Breast epithelium (tissue), 4 donors: ENCODE data around the gene SYT1. TPM values are rescaled to one million over a fixed set of nuclear protein-coding genes. Genes with fewer than 3 reads are reported as not detected.

Experiments
- DNase-seq, 2 donors: peaks; one replicate each; pipeline ENCODE4 v3.0.0-alpha.2; 2019; ENCODE audit warnings: low spot score in 2 of 2
- H3K27ac ChIP-seq, 2 donors: fragments of 200-600 bp; sonication (generic) in 1 of 2; one replicate each; pipeline ENCODE4 v1.5.1; 2016 to 2019; ENCODE audit warnings: mild to moderate bottlenecking in 1 of 2
- H3K27me3 ChIP-seq, 2 donors: fragments of 200-600 bp; sonication (generic) in 1 of 2; one replicate each; pipeline versions ENCODE4 v1.5.1 to v1.6.0; 2017 to 2019; ENCODE audit warnings: control low read depth in 1 of 2, mild to moderate bottlenecking in 1 of 2
- H3K36me3 ChIP-seq: fragments of 200-600 bp; one replicate; pipeline ENCODE4 v1.5.1; 2019
- H3K4me1 ChIP-seq, 2 donors: fragments of 200-600 bp; sonication (generic); one replicate each; pipeline ENCODE4 v1.5.1; 2016 to 2019; ENCODE audit warnings: control low read depth in 1 of 2
- H3K4me3 ChIP-seq, 3 donors: fragments of 200-600 bp; sonication (generic); 1 replicate in 2 of 3; 2 replicates in 1 of 3; pipeline ENCODE4 v1.5.1; 2016 to 2019; ENCODE audit warnings: mild to moderate bottlenecking in 3 of 3, moderate library complexity in 2 of 3
- H3K9me3 ChIP-seq, 2 donors: fragments of 200-600 bp; sonication (generic) in 1 of 2; one replicate each; pipeline ENCODE4 v1.5.1; 2016 to 2019; ENCODE audit warnings: control low read depth in 1 of 2
- POLR2A ChIP-seq: fragments of 450-650 bp; IDR thresholded peaks from one replicate; pipeline ENCODE4 v1.6.1; 2016; ENCODE audit warnings: antibody characterized with exemption, mild to moderate bottlenecking, moderate library complexity
- POLR2AphosphoS5 ChIP-seq, 3 donors: sonication (generic); formaldehyde crosslinking; IDR thresholded peaks; one replicate each; pipeline ENCODE4 v1.6.1; 2017; ENCODE audit warnings: antibody characterized with exemption in 3 of 3
- intact Hi-C: fragments of 100-400 bp; cut with DNase I; formaldehyde crosslinking; loops from one replicate; pipeline ENCODE4 v1.15.1; 2023; ENCODE audit warnings: low total_unique reads
- total RNA-seq, 3 donors: library from RNA; depleted of rRNA; stranded (reverse); fragments of >200 nt; gene quantifications; one replicate each; pipeline ENCODE4 v1.1.0, GENCODE V29; 2016
- TF ChIP-seq, protein P1 (sequence below), 3 donors: fragments of 450-650 bp; IDR thresholded peaks; one replicate each; pipeline ENCODE4 v1.5.1; 2016 to 2017; ENCODE audit warnings: antibody characterized with exemption in 3 of 3, mild to moderate bottlenecking in 3 of 3, moderate library complexity in 3 of 3

Gene SYT1
- total RNA-seq, 3 donors from 2014 or later = 1.1 to 2.3 (median 1.6) TPM

GRCh38 chr12:78880078-78880477, 15.5 kb downstream of the SYT1 start:
- no peaks in the 10 kb centered on the region for H3K9me3 ChIP-seq
- intact Hi-C loops = no loop called here
- H3K27ac ChIP-seq = no peak overlapping the region
- H3K27me3 ChIP-seq = no peaks in the 10 kb centered on the region
- no peaks in the 10 kb centered on the region for H3K36me3 ChIP-seq
- no peaks in the 10 kb centered on the region for H3K4me1 ChIP-seq
- no peak for DNase-seq
- TF ChIP-seq, protein P1, sequence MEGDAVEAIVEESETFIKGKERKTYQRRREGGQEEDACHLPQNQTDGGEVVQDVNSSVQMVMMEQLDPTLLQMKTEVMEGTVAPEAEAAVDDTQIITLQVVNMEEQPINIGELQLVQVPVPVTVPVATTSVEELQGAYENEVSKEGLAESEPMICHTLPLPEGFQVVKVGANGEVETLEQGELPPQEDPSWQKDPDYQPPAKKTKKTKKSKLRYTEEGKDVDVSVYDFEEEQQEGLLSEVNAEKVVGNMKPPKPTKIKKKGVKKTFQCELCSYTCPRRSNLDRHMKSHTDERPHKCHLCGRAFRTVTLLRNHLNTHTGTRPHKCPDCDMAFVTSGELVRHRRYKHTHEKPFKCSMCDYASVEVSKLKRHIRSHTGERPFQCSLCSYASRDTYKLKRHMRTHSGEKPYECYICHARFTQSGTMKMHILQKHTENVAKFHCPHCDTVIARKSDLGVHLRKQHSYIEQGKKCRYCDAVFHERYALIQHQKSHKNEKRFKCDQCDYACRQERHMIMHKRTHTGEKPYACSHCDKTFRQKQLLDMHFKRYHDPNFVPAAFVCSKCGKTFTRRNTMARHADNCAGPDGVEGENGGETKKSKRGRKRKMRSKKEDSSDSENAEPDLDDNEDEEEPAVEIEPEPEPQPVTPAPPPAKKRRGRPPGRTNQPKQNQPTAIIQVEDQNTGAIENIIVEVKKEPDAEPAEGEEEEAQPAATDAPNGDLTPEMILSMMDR (IDR thresholded peaks at IDR 0.05) = no peak
- no peak for TF ChIP-seq POLR2A
- no peak for TF ChIP-seq POLR2AphosphoS5 (IDR thresholded peaks at IDR 0.05)
- H3K4me3 ChIP-seq = no peak overlapping the region

DNA sequence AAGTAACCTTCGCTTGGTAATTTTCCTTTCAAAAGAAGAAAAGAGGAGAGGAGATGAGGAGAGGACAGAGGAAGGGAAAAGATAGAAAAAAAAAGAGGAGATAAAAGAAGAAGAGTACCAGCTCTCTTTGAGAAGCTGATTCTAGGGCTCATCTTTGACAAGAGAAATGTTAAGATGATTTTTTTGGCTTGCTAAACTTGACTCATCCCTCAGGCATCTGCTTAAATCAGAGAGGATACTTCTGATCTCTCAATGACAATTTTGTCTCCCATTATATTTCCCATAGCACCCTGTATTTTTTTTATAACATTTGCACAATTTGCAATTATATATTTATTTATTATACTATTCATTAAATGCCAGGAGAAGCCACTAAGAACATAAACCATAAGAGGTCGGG, 17.1 kb downstream of the SYT1 start:
- no peaks in the 10 kb centered on the region for H3K36me3 ChIP-seq
- H3K4me1 ChIP-seq = no peaks in the 10 kb centered on the region
- no peak for DNase-seq
- H3K27ac ChIP-seq = no peak overlapping the region
- H3K27me3 ChIP-seq = no peaks in the 10 kb centered on the region
- no peak overlapping the region for H3K4me3 ChIP-seq
- TF ChIP-seq POLR2AphosphoS5 (IDR thresholded peaks at IDR 0.05) (no peak), POLR2A (no peak)
- TF ChIP-seq, protein P1 (IDR thresholded peaks at IDR 0.05) = no peak
- no peaks in the 10 kb centered on the region for H3K9me3 ChIP-seq
- intact Hi-C loops = no loop called here

DNA sequence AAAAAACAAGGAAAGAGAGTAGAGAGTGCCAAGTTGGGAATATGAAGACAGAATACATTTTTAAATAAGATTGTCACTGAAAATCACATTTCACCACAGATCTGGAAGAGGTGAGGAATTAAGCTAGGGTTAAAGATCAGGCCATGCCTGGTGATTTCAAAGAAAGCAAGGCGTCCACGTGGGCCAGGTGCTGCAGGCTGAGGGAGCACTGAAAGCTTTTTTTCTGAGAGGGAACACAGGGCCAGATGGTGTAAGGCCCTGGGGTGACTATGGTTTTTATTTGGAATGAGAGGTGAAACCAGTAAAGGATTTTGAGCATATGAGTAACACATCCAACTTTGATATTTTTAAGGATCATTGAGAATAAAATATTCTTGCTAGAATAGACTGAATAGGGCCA, 20.9 kb downstream of the SYT1 start:
- no peaks in the 10 kb centered on the region for H3K36me3 ChIP-seq
- H3K4me3 ChIP-seq = no peak overlapping the region
- H3K4me1 ChIP-seq = no peaks in the 10 kb centered on the region
- TF ChIP-seq, protein P1 (IDR thresholded peaks at IDR 0.05) = no peak
- TF ChIP-seq POLR2A = no peak
- TF ChIP-seq POLR2AphosphoS5 (IDR thresholded peaks at IDR 0.05) = no peak
- no peak overlapping the region for H3K27ac ChIP-seq
- intact Hi-C loops = no loop called here
- no peak for DNase-seq
- no peaks in the 10 kb centered on the region for H3K27me3 ChIP-seq
- H3K9me3 ChIP-seq = no peaks in the 10 kb centered on the region

- intact Hi-C loops = no loop called here
- Histone ChIP-seq H3K36me3 (no peaks in the 10 kb centered on the region), H3K27ac (no peak overlapping the region), H3K27me3 (no peaks in the 10 kb centered on the region), H3K4me3 (no peak overlapping the region), H3K9me3 (no peaks in the 10 kb centered on the region), H3K4me1 (no peaks in the 10 kb centered on the region)
- TF ChIP-seq POLR2AphosphoS5 (IDR thresholded peaks at IDR 0.05) = no peak
- no peak for TF ChIP-seq POLR2A
- TF ChIP-seq, protein P1 (IDR thresholded peaks at IDR 0.05) = no peak
- DNase-seq = no peak
Observed at GRCh38 chr12:78886719-78887407, 22.3 kb downstream of the SYT1 start.

DNA sequence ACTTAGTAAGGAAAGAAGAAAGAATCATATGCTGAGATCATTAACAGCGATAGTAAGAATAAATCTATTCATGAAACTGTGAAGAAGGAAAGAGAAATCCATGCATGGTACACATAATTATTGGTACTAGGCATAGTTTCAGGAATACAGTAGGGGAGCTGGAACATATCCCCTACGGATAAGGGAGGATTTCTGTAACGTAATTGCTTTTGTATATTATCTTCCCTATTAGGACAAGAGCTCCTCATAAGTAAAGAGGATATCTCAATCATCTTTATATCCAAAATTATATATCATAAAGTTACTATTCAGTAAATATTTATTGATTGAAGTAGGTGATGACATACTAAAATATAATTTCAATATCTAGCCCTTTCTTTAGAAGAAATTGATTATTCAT, 22.9 kb downstream of the SYT1 start:
- intact Hi-C loops = no loop called here
- Histone ChIP-seq H3K27me3 (no peaks in the 10 kb centered on the region), H3K4me1 (no peaks in the 10 kb centered on the region), H3K4me3 (no peak overlapping the region), H3K27ac (no peak overlapping the region), H3K36me3 (no peaks in the 10 kb centered on the region), H3K9me3 (no peaks in the 10 kb centered on the region)
- no peak for TF ChIP-seq POLR2AphosphoS5 (IDR thresholded peaks at IDR 0.05)
- TF ChIP-seq, protein P1 (IDR thresholded peaks at IDR 0.05) = no peak
- no peak for TF ChIP-seq POLR2A
- no peak for DNase-seq
